Hepatocyte (in vitro differentiated cells): Measurements from ENCODE around the gene RNF166. TPM values are rescaled to one million over a fixed set of nuclear protein-coding genes. Genes with fewer than 3 reads are reported as not detected.

Experiments
- DNase-seq: peaks from one replicate; pipeline ENCODE4 v3.0.0-alpha.2; 2016; ENCODE audit warnings: low spot score
- H2AFZ ChIP-seq: fragments of 200-600 bp; sonication (generic); 2 replicates; pipeline ENCODE4 v1.6.0; 2016; ENCODE audit warnings: antibody characterized with exemption, mild to moderate bottlenecking
- H3K27ac ChIP-seq: fragments of 200-600 bp; sonication (generic); 2 replicates; pipeline ENCODE4 v1.5.1; 2016; ENCODE audit warnings: mild to moderate bottlenecking
- H3K27me3 ChIP-seq: fragments of 200-600 bp; sonication (generic); 2 replicates; pipeline ENCODE4 v1.6.1; 2016
- H3K36me3 ChIP-seq: fragments of 200-600 bp; sonication (generic); replicated peaks from 2 replicates; pipeline ENCODE4 v1.5.1; 2016; ENCODE audit warnings: low read depth; ENCODE audit not compliant: insufficient read depth
- H3K4me1 ChIP-seq: fragments of 200-600 bp; sonication (generic); 2 replicates; pipeline ENCODE4 v1.5.1; 2016; ENCODE audit warnings: mild to moderate bottlenecking, moderate library complexity; ENCODE audit not compliant: insufficient read depth
- H3K4me2 ChIP-seq: fragments of 200-600 bp; sonication (generic); 2 replicates; pipeline ENCODE4 v1.6.0; 2016
- H3K4me3 ChIP-seq: fragments of 200-600 bp; sonication (generic); 2 replicates; pipeline ENCODE4 v1.5.1; 2016; ENCODE audit warnings: mild to moderate bottlenecking
- H3K79me2 ChIP-seq: fragments of 200-600 bp; sonication (generic); 2 replicates; pipeline ENCODE4 v1.6.0; 2017; ENCODE audit warnings: mild to moderate bottlenecking
- H3K9me2 ChIP-seq: fragments of 200-600 bp; sonication (generic); replicated peaks from 2 replicates; pipeline ENCODE4 v1.6.0; 2017; ENCODE audit warnings: mild to moderate bottlenecking; ENCODE audit not compliant: insufficient read depth
- H3K9me3 ChIP-seq: fragments of 200-600 bp; sonication (generic); 2 replicates; pipeline ENCODE4 v1.5.1; 2016; ENCODE audit warnings: low read depth, mild to moderate bottlenecking
- H4K20me1 ChIP-seq: fragments of 200-600 bp; sonication (generic); 2 replicates; pipeline ENCODE4 v1.6.0; 2016; ENCODE audit warnings: mild to moderate bottlenecking; ENCODE audit not compliant: insufficient read depth, poor library complexity, severe bottlenecking
- EZH2 ChIP-seq: fragments of 200-600 bp; sonication (generic); IDR thresholded peaks from 2 replicates; pipeline ENCODE4 v1.6.1; 2016; ENCODE audit warnings: antibody characterized with exemption, mild to moderate bottlenecking, borderline replicate concordance
- EZH2phosphoT487 ChIP-seq: fragments of 200-600 bp; sonication (generic); IDR thresholded peaks from one replicate; pipeline ENCODE4 v1.6.1; 2018; ENCODE audit warnings: antibody characterized with exemption, mild to moderate bottlenecking, low read depth, moderate library complexity; ENCODE audit not compliant: unreplicated experiment, severe bottlenecking
- WGBS: methylation state at CpG from one replicate; pipeline ENCODE4 v1.1.6; 2016; ENCODE audit warnings: low lambda C conversion rate; ENCODE audit errors: missing lambda C conversion rate; 5-methylcytosine and 5-hydroxymethylcytosine counted together
- polyA plus RNA-seq: library from polyadenylated mRNA; unstranded; fragments of >200 nt; fragmentation: Nextera tagmentation; extraction: Ambion mirVana; gene quantifications from 2 replicates; pipeline ENCODE4 v1.2.1, GENCODE V29; 2016
- total RNA-seq: library from RNA; depleted of rRNA; stranded (reverse); fragments of >200 nt; gene quantifications from 2 replicates; pipeline ENCODE4 v1.2.3, GENCODE V29; 2014
- TF ChIP-seq, protein P1 (sequence below): fragments of 200-600 bp; sonication (generic); IDR thresholded peaks from 2 replicates; pipeline ENCODE4 v1.5.1; 2016; ENCODE audit warnings: antibody characterized with exemption, mild to moderate bottlenecking; ENCODE audit not compliant: poor library complexity

The RNF166 gene
- total and polyA plus RNA-seq, 2 experiments from 2014 or later: 10.1 to 16.8 TPM

GRCh38 chr16:88681709-88682451, 24.3 kb downstream of the RNF166 start:
- Histone ChIP-seq H2AFZ (no peak overlapping the region), H3K27me3 (peaks cover 3% of the 10 kb centered on the region), H4K20me1 (no peaks in the 10 kb centered on the region), H3K4me1 (peaks cover 4% of the 10 kb centered on the region), H3K27ac (no peak overlapping the region), H3K4me2 (no peak overlapping the region), H3K9me3 (no peaks in the 10 kb centered on the region), H3K79me2 (no peaks in the 10 kb centered on the region), H3K9me2 (no peaks in the 10 kb centered on the region), H3K4me3 (no peak overlapping the region), H3K36me3 (no peaks in the 10 kb centered on the region)
- 80% methylated on average over 21 of the region's 21 CpGs for WGBS
- DNase-seq: no peak
- no peak for TF ChIP-seq EZH2
- TF ChIP-seq, protein P1, sequence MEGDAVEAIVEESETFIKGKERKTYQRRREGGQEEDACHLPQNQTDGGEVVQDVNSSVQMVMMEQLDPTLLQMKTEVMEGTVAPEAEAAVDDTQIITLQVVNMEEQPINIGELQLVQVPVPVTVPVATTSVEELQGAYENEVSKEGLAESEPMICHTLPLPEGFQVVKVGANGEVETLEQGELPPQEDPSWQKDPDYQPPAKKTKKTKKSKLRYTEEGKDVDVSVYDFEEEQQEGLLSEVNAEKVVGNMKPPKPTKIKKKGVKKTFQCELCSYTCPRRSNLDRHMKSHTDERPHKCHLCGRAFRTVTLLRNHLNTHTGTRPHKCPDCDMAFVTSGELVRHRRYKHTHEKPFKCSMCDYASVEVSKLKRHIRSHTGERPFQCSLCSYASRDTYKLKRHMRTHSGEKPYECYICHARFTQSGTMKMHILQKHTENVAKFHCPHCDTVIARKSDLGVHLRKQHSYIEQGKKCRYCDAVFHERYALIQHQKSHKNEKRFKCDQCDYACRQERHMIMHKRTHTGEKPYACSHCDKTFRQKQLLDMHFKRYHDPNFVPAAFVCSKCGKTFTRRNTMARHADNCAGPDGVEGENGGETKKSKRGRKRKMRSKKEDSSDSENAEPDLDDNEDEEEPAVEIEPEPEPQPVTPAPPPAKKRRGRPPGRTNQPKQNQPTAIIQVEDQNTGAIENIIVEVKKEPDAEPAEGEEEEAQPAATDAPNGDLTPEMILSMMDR: no peak
- no peak for TF ChIP-seq EZH2phosphoT487

- DNase-seq: no peak
- Histone ChIP-seq H2AFZ (no peak overlapping the region), H3K4me3 (no peak overlapping the region), H3K36me3 (no peaks in the 10 kb centered on the region), H3K79me2 (no peaks in the 10 kb centered on the region), H3K27ac (no peak overlapping the region), H3K4me1 (no peaks in the 10 kb centered on the region), H4K20me1 (no peaks in the 10 kb centered on the region), H3K27me3 (peaks cover 3% of the 10 kb centered on the region), H3K4me2 (no peak overlapping the region), H3K9me2 (no peaks in the 10 kb centered on the region), H3K9me3 (no peaks in the 10 kb centered on the region)
- no peak for TF ChIP-seq EZH2phosphoT487
- no peak for TF ChIP-seq EZH2
- TF ChIP-seq, protein P1: peak; percentile 12
- WGBS: 76% methylated on average over 27 of the region's 31 CpGs
These were observed 25.0 kb downstream of the RNF166 start for GRCh38 chr16:88681084-88681680.

DNA sequence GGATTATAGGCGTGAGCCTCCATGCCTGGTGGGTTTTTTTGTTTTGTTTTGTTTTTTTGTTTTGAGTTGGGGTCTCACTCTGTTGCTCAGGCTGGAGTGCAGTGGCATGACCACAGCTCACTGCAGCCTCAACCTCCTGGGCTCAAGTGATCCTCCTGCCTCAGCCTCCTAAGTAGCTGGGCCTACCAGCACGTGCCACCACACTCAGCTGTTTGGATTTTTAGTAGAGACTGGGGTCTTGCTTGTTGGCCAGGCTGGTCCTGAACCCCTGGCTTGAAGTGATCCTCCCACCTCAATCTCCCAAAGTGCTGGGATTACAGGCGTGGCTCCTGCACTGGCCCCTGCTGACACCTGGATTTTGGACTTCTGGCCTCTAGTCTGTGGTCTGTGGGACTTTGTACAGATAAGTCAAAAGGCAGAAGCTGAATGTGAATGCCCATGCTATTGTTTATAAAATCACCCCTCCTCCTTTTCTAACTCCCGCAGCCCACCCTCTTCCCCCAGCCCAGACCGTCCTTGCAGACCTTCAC, 25.6 kb downstream of the RNF166 start:
- no peaks in the 10 kb centered on the region for H3K9me3 ChIP-seq
- no peaks in the 10 kb centered on the region for H3K36me3 ChIP-seq
- H3K27me3 ChIP-seq: peaks cover 3% of the 10 kb centered on the region
- DNase-seq: no peak
- TF ChIP-seq EZH2 (no peak), EZH2phosphoT487 (no peak)
- TF ChIP-seq, protein P1: no peak
- H3K4me1 ChIP-seq: no peaks in the 10 kb centered on the region
- H3K4me2 ChIP-seq: no peak overlapping the region
- H3K9me2 ChIP-seq: no peaks in the 10 kb centered on the region
- H3K79me2 ChIP-seq: no peaks in the 10 kb centered on the region
- H2AFZ ChIP-seq: no peak overlapping the region
- H3K4me3 ChIP-seq: no peak overlapping the region
- 81% methylated on average over 5 of the region's 5 CpGs for WGBS
- no peaks in the 10 kb centered on the region for H4K20me1 ChIP-seq
- no peak overlapping the region for H3K27ac ChIP-seq
